Measurements from ENCODE around the gene TUFT1. TPM values are rescaled to one million over a fixed set of nuclear protein-coding genes. Genes with fewer than 3 reads are reported as not detected.

Gene TUFT1
- total and polyA plus RNA-seq, 9 of the 15 experiments (the other 6 are each of a cell fraction or from before 2014, with no cell fraction given): 0.54 to 2.0 (median 1.7) TPM

- TF ChIP-seq ETV5 (CRISPR knock-in tag; IDR thresholded peaks at IDR 0.05; ENCODE audit: low read depth): peak; percentile 41; the same call in 1 of the 2 replicates
- TF ChIP-seq BCOR (IDR thresholded peaks at IDR 0.05): no peak
- TF ChIP-seq E2F8 (IDR thresholded peaks at IDR 0.05; ENCODE audit: low read depth, partially characterized antibody): no peak
- no peak for TF ChIP-seq ZNF668 (CRISPR knock-in tag; IDR thresholded peaks at IDR 0.05)
- no peak for TF ChIP-seq EZH2 (IDR thresholded peaks at IDR 0.05; ENCODE audit: borderline replicate concordance, low read depth, low read length)
- TF ChIP-seq, protein P1, sequence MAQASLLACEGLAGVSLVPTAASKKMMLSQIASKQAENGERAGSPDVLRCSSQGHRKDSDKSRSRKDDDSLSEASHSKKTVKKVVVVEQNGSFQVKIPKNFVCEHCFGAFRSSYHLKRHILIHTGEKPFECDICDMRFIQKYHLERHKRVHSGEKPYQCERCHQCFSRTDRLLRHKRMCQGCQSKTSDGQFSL (CRISPR knock-in tag; IDR thresholded peaks at IDR 0.05): peak; percentile 63; the same call in 1 of the 2 replicates
- TF ChIP-seq, protein P1 (tag; IDR thresholded peaks at IDR 0.05): no peak; a peak in 1 of 4 replicates
- TF ChIP-seq ZC3H11A (IDR thresholded peaks at IDR 0.05; ENCODE audit: low read depth, low read length): no peak
- peak; percentile 31; the same call in 1 of the 2 replicates for TF ChIP-seq SOX6 (IDR thresholded peaks at IDR 0.05)
- TF ChIP-seq ZNF324 (CRISPR knock-in tag; IDR thresholded peaks at IDR 0.05): no peak
- TF ChIP-seq HMBOX1 (IDR thresholded peaks at IDR 0.05): no peak
- no peak for TF ChIP-seq ID3 (CRISPR knock-in tag; IDR thresholded peaks at IDR 0.05)
- TF ChIP-seq ID3 (tag; IDR thresholded peaks at IDR 0.05): peak; percentile 69; the same call in 1 of the 2 replicates
- 0 out of 2 replicates have a peak, but pooled peaks have one; percentile 20 for TF ChIP-seq ZSCAN32 (CRISPR knock-in tag; IDR thresholded peaks at IDR 0.05)
- peak; percentile 66 for TF ChIP-seq ZBTB7A (IDR thresholded peaks at IDR 0.05; ENCODE audit: borderline replicate concordance, control insufficient read depth, low read depth, low read length)
- peak; percentile 11 to 59; a peak in 1 of 4 replicates for TF ChIP-seq TEAD1 (CRISPR knock-in tag; IDR thresholded peaks at IDR 0.05)
- TF ChIP-seq, protein P2, sequence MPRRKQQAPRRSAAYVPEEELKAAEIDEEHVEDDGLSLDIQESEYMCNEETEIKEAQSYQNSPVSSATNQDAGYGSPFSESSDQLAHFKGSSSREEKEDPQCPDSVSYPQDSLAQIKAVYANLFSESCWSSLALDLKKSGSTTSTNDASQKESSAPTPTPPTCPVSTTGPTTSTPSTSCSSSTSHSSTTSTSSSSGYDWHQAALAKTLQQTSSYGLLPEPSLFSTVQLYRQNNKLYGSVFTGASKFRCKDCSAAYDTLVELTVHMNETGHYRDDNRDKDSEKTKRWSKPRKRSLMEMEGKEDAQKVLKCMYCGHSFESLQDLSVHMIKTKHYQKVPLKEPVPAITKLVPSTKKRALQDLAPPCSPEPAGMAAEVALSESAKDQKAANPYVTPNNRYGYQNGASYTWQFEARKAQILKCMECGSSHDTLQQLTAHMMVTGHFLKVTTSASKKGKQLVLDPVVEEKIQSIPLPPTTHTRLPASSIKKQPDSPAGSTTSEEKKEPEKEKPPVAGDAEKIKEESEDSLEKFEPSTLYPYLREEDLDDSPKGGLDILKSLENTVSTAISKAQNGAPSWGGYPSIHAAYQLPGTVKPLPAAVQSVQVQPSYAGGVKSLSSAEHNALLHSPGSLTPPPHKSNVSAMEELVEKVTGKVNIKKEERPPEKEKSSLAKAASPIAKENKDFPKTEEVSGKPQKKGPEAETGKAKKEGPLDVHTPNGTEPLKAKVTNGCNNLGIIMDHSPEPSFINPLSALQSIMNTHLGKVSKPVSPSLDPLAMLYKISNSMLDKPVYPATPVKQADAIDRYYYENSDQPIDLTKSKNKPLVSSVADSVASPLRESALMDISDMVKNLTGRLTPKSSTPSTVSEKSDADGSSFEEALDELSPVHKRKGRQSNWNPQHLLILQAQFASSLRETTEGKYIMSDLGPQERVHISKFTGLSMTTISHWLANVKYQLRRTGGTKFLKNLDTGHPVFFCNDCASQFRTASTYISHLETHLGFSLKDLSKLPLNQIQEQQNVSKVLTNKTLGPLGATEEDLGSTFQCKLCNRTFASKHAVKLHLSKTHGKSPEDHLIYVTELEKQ (CRISPR knock-in tag; IDR thresholded peaks at IDR 0.05): no peak
- TF ChIP-seq FOXJ2 (tag; IDR thresholded peaks at IDR 0.05): no peak
- TF ChIP-seq CBX3 (IDR thresholded peaks at IDR 0.05; ENCODE audit: borderline replicate concordance in 1 of 2, low read length in 2 of 2): no peak
These were observed 71.9 kb downstream of the TUFT1 start, which contains the start of gene SNX27 (continued) for GRCh38 chr1:151611832-151612500.

All from K562 (cell line).